UCSD-AML1 (cell line): ENCODE measurements around the gene RPS27A.
"Not testable (repeated sequence)": the region's sequence is repeated elsewhere in the genome, so short reads cannot be mapped to it uniquely, and the experiment has no call there.

Source experiments
- DNase-seq: peaks from one replicate; lab custom pipeline; 2025; ENCODE audit not compliant: unreplicated experiment; lab: John Stamatoyannopoulos, UW

Gene RPS27A

GRCh38 chr2:55236992-55237543 lies 4.6 kb downstream of the RPS27A start:
- DNase-seq: no peak

DNA sequence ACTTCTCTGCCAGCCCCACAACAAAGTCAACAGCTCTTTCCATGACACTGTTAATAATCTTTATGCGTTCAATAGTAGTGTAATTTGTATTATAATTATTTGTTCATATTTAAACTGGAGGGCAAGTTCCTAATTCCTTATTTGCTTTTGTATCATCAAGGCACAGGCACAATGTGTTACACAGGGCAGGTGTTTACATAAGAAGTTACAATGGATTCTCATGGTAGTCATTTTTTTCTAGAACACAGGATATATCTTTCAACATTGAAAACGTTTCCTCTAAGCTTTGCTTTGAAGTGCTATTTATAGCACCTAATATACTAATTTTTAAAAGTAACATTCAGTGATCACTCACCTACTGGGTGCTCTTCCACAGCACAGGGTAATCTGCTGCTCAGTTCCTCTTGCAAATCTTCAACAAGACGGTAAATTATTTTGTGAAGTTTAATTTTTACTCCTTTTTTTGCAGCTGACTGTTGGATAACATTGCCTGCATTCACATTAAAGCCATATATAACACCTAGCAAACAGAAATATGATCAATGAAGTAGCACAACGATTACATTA lies 7.3 kb downstream of the RPS27A start:
- DNase-seq: no peak

DNA sequence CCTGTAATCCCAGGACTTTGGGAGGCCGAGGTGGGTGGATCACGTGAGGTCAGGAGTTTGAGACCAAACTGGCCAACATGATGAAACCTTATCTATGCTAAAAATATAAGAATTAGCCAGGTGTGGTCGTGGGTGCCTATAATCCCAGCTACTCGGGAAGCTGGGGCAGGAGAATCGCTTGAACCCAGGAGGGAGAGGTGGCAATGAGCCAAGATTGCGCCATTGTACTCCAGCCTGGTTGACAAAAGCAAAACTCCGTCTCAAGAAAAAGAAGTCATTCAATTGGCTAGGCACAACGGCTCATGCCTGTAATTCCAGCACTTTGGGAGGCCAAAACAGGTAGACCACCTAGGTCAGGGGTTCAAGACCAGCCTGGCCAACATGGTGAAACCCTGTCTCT lies 9.1 kb downstream of the RPS27A start:
- DNase-seq: not testable (repeated sequence)

GRCh38 chr2:55242617-55243016 lies 10.1 kb downstream of the RPS27A start:
- DNase-seq: no peak

- DNase-seq: no peak
These were observed 12.9 kb downstream of the RPS27A start for GRCh38 chr2:55245411-55245810.

DNA sequence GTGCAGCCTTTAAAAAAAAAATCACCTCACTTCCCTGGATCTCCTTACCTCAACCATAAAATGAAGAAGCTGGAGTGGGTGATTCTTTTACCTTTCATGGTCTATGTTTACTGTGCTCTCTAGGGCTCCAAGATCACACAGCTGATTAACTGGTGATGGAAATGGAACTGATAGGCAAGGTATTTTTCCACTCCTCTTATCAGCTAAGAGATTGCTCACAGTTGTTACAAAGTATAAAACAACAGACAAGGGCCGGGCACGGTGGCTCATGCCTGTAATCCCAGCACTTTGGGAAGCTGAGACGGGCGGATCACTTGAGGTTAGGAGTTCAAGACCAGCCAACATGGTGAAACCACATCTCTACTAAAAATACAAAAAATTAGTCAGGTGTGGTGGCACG lies 14.5 kb downstream of the RPS27A start:
- DNase-seq: no peak

- DNase-seq: no peak
These were observed 20.3 kb downstream of the RPS27A start for GRCh38 chr2:55252832-55253231.

DNA sequence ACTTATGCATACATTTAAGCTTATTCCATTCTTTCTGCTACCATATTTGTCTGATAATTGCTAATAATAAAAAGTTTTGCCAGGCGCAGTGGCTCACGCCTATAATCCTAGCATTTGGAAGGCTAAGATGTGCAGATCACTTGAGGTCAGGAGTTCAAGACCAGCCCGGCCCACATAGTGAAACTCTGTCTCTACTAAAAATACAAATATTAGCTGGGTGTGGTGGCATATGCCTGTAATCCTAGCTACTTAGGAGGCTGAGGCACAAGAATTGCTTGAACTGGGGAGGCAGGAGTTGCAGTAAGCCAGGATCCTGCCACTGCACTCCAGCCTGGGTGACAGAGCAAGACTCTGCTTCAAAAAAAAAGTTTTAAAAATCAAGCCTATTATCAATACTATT lies 27.1 kb downstream of the RPS27A start:
- not testable (repeated sequence) for DNase-seq

DNA sequence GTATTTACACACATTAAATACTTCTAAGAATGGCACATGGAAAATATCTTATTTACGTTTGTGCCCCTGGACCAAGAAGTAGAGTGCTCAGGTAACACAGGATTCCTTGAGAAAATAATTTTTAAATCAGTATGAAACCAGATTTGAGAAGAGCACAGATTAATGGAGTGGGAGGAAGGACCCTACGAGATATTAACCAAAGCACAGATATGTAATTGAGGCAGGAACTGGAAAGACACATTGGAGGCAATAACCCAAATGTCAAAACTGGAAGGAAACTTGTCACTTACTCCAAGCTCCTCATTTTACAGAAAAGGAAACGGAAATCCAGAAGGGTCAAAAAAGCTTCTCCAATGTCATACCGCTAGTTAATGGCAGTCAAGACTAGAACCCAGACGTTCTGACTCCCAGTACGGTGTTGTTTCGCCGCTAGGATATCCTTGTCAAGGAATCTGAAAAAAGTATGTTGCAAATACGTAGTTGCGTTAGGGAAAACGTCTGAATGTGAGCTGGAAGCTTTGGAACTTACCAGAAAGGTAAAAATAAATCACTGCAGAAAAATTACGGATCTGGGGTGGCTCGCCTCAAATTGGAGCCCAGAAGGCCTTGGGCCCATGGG lies 35.9 kb downstream of the RPS27A start:
- no peak for DNase-seq

GRCh38 chr2:55268907-55269644 lies 36.6 kb downstream of the RPS27A start, which contains the start of gene MTIF2:
TSS of gene MTIF2 (minus strand) at chr2:55269231. CDS start at chr2:55263858, 5,373 bp downstream.
- DNase-seq: peak; percentile 96

DNA sequence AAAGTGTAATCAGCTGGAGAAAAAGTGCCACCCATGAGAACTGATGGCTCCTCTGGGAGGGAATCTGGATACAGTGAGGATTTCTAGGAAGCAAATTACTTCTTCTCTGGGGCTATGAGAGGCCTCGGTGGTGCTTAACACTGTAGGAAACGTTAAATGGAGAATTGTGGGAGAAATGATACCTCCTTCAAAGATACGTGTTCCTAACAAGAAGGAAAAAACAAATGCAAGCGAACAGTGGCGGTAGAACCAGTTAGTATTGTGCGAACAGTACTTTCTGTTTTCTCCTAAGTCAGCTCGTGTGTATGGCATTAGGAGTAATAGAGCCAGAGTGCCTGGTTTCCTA lies 37.1 kb downstream of the RPS27A start:
- DNase-seq: no peak

- DNase-seq: not testable (repeated sequence)
These were observed 41.9 kb downstream of the RPS27A start for GRCh38 chr2:55274346-55274745.

DNA sequence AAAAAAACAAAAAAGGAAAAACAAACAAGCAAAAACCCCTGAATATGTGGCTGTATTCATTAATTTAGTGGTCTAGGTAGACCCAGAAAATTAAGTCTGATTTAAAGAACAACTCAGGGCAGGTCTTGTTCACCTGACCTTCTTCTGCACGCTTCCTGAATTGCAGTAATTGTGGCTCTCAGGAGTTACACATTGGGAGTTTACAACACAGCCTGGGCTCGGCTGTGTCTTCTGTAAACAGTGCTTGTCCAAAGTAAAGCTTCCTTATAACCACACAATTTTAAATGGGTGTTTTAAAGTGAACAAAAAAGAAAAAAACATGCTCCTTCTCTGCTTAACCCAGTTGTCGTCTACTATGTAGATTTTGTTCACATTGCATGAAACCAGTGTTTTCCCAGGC lies 44.8 kb downstream of the RPS27A start:
- no peak for DNase-seq

- not testable (repeated sequence) for DNase-seq
These were observed 46.8 kb downstream of the RPS27A start for GRCh38 chr2:55279214-55279835.

DNA sequence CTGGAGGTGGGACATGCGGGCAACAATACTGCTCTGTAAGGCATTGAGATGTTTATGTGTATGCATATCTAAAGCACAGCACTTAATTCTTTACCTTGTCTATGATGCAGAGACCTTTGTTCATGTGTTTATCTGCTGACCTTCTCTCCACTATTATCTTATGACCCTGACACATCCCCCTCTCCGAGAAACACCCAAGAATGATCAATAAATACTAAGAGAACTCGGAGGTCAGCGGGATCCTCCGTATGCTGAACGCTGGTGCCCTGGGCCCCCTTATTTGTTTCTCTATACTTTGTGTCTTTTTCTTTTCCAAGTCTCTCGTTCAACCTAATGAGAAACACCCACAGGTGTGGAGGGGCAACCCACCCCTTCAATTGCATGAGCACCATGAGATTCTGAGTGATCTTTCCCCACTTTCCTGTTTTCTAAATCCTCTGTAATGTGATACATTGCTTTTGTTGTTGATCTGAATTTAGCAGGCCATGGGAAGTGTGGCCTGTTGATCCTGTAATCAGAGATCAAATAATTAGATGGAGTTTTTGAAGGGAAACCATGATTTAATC lies 47.5 kb downstream of the RPS27A start:
- not testable (repeated sequence) for DNase-seq

DNA sequence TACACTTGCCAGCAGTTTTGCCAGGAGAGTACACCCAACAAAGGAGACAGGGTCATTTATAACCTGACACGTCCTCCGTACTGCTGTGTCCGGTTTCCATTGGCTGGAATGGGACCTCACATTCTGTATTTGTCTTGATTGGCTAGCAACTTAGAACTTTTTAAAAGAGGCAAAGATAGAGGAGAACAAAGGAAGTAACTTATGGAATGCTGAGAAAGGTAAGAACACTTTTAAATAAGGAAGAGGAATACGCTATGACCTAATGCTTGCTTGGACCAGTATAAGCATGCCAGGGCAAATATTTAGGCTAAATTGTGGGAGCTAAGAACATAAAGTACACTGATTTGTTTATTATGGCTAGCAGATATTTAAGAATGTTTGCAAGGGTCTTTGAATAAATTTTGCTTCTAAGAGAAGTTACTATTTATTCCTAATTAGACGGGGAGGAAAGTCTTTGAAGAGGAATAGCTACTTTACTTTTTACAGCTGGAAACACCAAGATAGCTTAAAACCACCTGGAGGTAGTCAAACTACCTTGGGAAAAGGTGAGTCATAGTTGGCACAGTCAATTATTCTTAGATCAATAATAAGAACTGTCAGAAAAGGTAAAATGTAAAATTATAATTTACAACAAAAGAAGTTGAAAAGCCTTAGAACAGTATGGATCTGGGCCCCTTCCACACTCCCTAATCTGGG lies 48.5 kb downstream of the RPS27A start:
- not testable (repeated sequence) for DNase-seq

DNA sequence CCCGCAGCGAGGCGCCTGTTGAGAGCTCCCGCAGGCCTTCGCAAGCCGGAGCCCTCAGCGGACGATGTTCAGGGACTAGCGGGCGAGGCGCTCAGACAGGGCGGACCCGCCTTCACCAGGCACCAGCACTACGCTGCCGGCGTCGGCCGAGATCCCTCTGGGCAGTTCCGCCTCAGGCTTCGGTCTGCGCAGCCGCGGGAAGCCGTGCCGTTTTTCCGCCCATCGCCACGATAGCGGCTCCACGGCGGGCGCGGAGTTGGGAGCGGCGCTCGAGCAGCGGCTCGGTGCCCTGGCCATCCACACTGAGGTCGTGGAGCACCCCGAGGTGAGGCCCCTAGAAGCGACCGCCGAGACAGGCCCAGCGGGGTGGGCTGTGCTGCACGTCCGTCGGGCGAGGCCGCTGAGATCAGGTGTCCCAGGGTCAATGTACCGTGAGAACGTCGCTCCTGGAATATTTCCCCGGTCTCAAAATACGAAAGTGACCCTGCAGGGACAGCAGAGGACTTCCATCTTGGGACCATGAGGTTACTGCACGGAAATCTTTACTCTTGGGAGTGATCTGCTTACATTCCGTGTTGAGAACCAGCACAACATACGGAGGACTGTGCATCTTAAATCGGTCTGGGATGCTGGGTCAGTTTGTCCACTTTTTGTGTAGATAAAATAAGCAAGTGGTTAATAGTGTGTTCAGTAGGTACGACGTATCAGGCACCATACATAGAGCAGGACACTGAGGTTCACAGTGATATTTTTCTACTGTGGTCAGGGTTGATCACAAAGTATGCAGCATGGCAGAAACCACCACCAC lies 49.8 kb downstream of the RPS27A start:
- DNase-seq: peak; percentile 91

- DNase-seq: no peak
These were observed 50.6 kb downstream of the RPS27A start for GRCh38 chr2:55283083-55283482.
